NCI-H128 (cell line): ENCODE data around the gene TNFRSF14.

Experiments
- DNase-seq: peaks from one replicate; lab custom pipeline; 2025; ENCODE audit not compliant: unreplicated experiment; lab: John Stamatoyannopoulos, UW

Gene TNFRSF14

GRCh38 chr1:2523191-2523890 is 32.8 kb upstream of the TNFRSF14 start:
- no peak for DNase-seq

GRCh38 chr1:2523891-2524609 is 32.1 kb upstream of the TNFRSF14 start:
- DNase-seq: no peak

- DNase-seq: no peak
Observed at GRCh38 chr1:2525572-2525919, 30.6 kb upstream of the TNFRSF14 start.

GRCh38 chr1:2525920-2526823 is 30.0 kb upstream of the TNFRSF14 start, which contains the start of gene PANK4:
Gene PANK4, minus strand, starts transcription at chr1:2526596. Its CDS starts 9 bp downstream, at chr1:2526587.
- peak; percentile 85 for DNase-seq

- no peak for DNase-seq
Observed at GRCh38 chr1:2526824-2527555, 29.2 kb upstream of the TNFRSF14 start.

GRCh38 chr1:2527556-2527860 is 28.7 kb upstream of the TNFRSF14 start:
- DNase-seq: no peak

- DNase-seq: no peak
Observed at GRCh38 chr1:2528016-2528415, 28.2 kb upstream of the TNFRSF14 start.

GRCh38 chr1:2528611-2528965 is 27.6 kb upstream of the TNFRSF14 start:
- DNase-seq: no peak

- DNase-seq: no peak
Observed at GRCh38 chr1:2528966-2529783, 27.0 kb upstream of the TNFRSF14 start.

- no peak for DNase-seq
Observed at GRCh38 chr1:2529784-2530512, 26.2 kb upstream of the TNFRSF14 start, which contains the start of gene HES5. Gene HES5, minus strand, starts transcription at chr1:2530263. Its CDS starts 99 bp downstream, at chr1:2530164.

GRCh38 chr1:2530513-2531361 is 25.4 kb upstream of the TNFRSF14 start:
- no peak for DNase-seq

GRCh38 chr1:2532485-2533160 is 23.5 kb upstream of the TNFRSF14 start:
- DNase-seq: no peak

GRCh38 chr1:2533365-2533764 is 22.8 kb upstream of the TNFRSF14 start:
- DNase-seq: no peak

GRCh38 chr1:2534315-2534686 is 21.9 kb upstream of the TNFRSF14 start:
- no peak for DNase-seq

GRCh38 chr1:2534687-2535441 is 21.3 kb upstream of the TNFRSF14 start:
- DNase-seq: peak; percentile 41

GRCh38 chr1:2535455-2535854 is 20.7 kb upstream of the TNFRSF14 start:
- DNase-seq: no peak

GRCh38 chr1:2535981-2536380 is 20.2 kb upstream of the TNFRSF14 start:
- no peak for DNase-seq

GRCh38 chr1:2537784-2538115 is 18.4 kb upstream of the TNFRSF14 start:
- no peak for DNase-seq
